GM23338 (cell line): Measurements from ENCODE around the gene SRGAP1. TPM values are rescaled to one million over a fixed set of nuclear protein-coding genes. Genes with fewer than 3 reads are reported as not detected.

ENCODE experiments used
- ATAC-seq: fragments of 200-7000 bp; cut with Tn5 transposase; 3 replicates; pipeline ENCODE4 v1.9.1; 2020
- DNase-seq: peaks from one replicate; pipeline ENCODE4 v3.0.0-alpha.2; 2015; ENCODE audit warnings: low spot score
- H2AFZ ChIP-seq: fragments of 200-600 bp; sonication (generic); 2 replicates; pipeline ENCODE4 v1.8.0; 2016; ENCODE audit warnings: antibody characterized with exemption, mild to moderate bottlenecking, moderate library complexity
- H3F3A ChIP-seq: fragments of 200-600 bp; sonication (generic); replicated peaks from 2 replicates; pipeline ENCODE4 v1.8.0; 2017; ENCODE audit warnings: antibody characterized with exemption, mixed run types, low read depth
- H3K27ac ChIP-seq: fragments of 200-600 bp; sonication (generic); 2 replicates; pipeline ENCODE4 v1.6.1; 2016; ENCODE audit warnings: low read depth
- H3K27me3 ChIP-seq: fragments of 200-600 bp; sonication (generic); 2 replicates; pipeline ENCODE4 v1.8.0; 2016; ENCODE audit warnings: mild to moderate bottlenecking, mixed run types, moderate library complexity; ENCODE audit not compliant: insufficient read depth
- H3K36me3 ChIP-seq: fragments of 200-600 bp; sonication (generic); 2 replicates; pipeline ENCODE4 v1.8.0; 2016; ENCODE audit warnings: mild to moderate bottlenecking; ENCODE audit not compliant: insufficient read depth
- H3K4me1 ChIP-seq: fragments of 200-600 bp; sonication (generic); 2 replicates; pipeline ENCODE4 v1.8.0; 2016; ENCODE audit warnings: mild to moderate bottlenecking, moderate library complexity; ENCODE audit not compliant: insufficient read depth
- H3K4me2 ChIP-seq: fragments of 200-600 bp; sonication (generic); 2 replicates; pipeline ENCODE4 v1.7.1; 2017; ENCODE audit warnings: mixed run types
- H3K4me3 ChIP-seq: fragments of 200-600 bp; sonication (generic); 2 replicates; pipeline ENCODE4 v1.6.1; 2016; ENCODE audit warnings: mixed run types
- H3K79me2 ChIP-seq: fragments of 200-600 bp; sonication (generic); replicated peaks from 2 replicates; pipeline ENCODE4 v1.8.0; 2017; ENCODE audit warnings: mild to moderate bottlenecking; ENCODE audit not compliant: insufficient read depth
- H3K9me2 ChIP-seq: fragments of 200-600 bp; sonication (generic); 2 replicates; pipeline ENCODE4 v1.8.0; 2017; ENCODE audit not compliant: insufficient read depth
- H4K20me1 ChIP-seq: fragments of 200-600 bp; sonication (generic); replicated peaks from 2 replicates; pipeline ENCODE4 v1.8.0; 2017; ENCODE audit warnings: mild to moderate bottlenecking; ENCODE audit not compliant: insufficient read depth
- H3K27ac Mint-ChIP-seq: 2 replicates; pipeline ENCODE4 v1.8.0; 2020; ENCODE audit warnings: inconsistent platforms, mild to moderate bottlenecking, moderate library complexity, mixed read lengths
- H3K27me3 Mint-ChIP-seq: 3 replicates; pipeline ENCODE4 v1.8.0; 2022; ENCODE audit warnings: low read depth, mild to moderate bottlenecking, moderate library complexity, mixed read lengths, inconsistent platforms; ENCODE audit not compliant: insufficient read depth, poor library complexity
- H3K36me3 Mint-ChIP-seq: 3 replicates; pipeline ENCODE4 v1.8.0; 2021; ENCODE audit warnings: low read depth, mild to moderate bottlenecking, inconsistent platforms, moderate library complexity, mixed read lengths
- H3K4me1 Mint-ChIP-seq: 3 replicates; pipeline ENCODE4 v1.8.0; 2020; ENCODE audit warnings: mild to moderate bottlenecking, inconsistent platforms, mixed read lengths
- H3K4me3 Mint-ChIP-seq: 3 replicates; pipeline ENCODE4 v1.8.0; 2021; ENCODE audit warnings: moderate library complexity, mild to moderate bottlenecking, inconsistent platforms, mixed read lengths
- H3K9me3 Mint-ChIP-seq: 3 replicates; pipeline ENCODE4 v1.8.0; 2020; ENCODE audit warnings: moderate library complexity, mild to moderate bottlenecking, inconsistent platforms, mixed read lengths
- ETS1 ChIP-seq: IDR thresholded peaks from 2 replicates; pipeline ENCODE4 v1.6.1; 2016; ENCODE audit warnings: antibody characterized with exemption
- NANOG ChIP-seq: IDR thresholded peaks from 2 replicates; pipeline ENCODE4 v1.6.1; 2016; ENCODE audit warnings: antibody characterized with exemption, borderline replicate concordance
- POLR2AphosphoS5 ChIP-seq: IDR thresholded peaks from 2 replicates; pipeline ENCODE4 v1.6.1; 2016; ENCODE audit warnings: antibody characterized with exemption, low read depth
- STAT1 ChIP-seq: IDR thresholded peaks from one replicate; pipeline ENCODE4 v1.6.1; 2016; ENCODE audit warnings: antibody characterized with exemption; ENCODE audit not compliant: unreplicated experiment
- ZNF114 ChIP-seq: fragments of 250-450 bp; sonication (Bioruptor Pico); IDR thresholded peaks from 2 replicates; pipeline ENCODE4 v1.5.0; 2020; ENCODE audit warnings: mild to moderate bottlenecking, moderate library complexity
- ZNF331 ChIP-seq: fragments of 250-450 bp; sonication (Bioruptor Pico); IDR thresholded peaks from 2 replicates; pipeline ENCODE4 v1.5.0; 2020; ENCODE audit warnings: low read depth, mild to moderate bottlenecking, moderate library complexity
- ZNF462 ChIP-seq: fragments of 250-450 bp; sonication (Bioruptor Pico); IDR thresholded peaks from 2 replicates; pipeline ENCODE4 v1.5.0; 2020; ENCODE audit warnings: mild to moderate bottlenecking, moderate library complexity
- polyA plus RNA-seq: library from polyadenylated mRNA; unstranded; fragments of >200 nt; fragmentation: Nextera tagmentation; extraction: Ambion mirVana; gene quantifications from 2 replicates; pipeline ENCODE4 v1.2.1, GENCODE V29; 2016
- total RNA-seq: library from RNA; depleted of rRNA; stranded (reverse); fragments of >200 nt; shearing (Covaris generic); gene quantifications from 2 replicates; pipeline ENCODE4 v1.2.3, GENCODE V29; 2014

Gene SRGAP1
- total and polyA plus RNA-seq, 2 experiments from 2014 or later, result 6.1 to 8.1 TPM

- H3K4me3 ChIP-seq, result no peak overlapping the region
- no peaks in the 10 kb centered on the region for H3K27me3 ChIP-seq
- no peaks in the 10 kb centered on the region for H3F3A ChIP-seq
- Mint-ChIP-seq H3K4me1 (peaks cover 17% of the 10 kb centered on the region), H3K36me3 (no peaks in the 10 kb centered on the region), H3K27me3 (peaks cover 5% of the 10 kb centered on the region), H3K9me3 (no peaks in the 10 kb centered on the region), H3K27ac (0 out of 2 replicates have a peak overlapping the region, but pooled peaks have one; percentile 36), H3K4me3 (no peak overlapping the region)
- ATAC-seq (no peak; the same call in 2 of the 3 replicates), DNase-seq (peak; percentile 85)
- no peak overlapping the region for H2AFZ ChIP-seq
- H3K4me2 ChIP-seq, result no peak overlapping the region
- H3K27ac ChIP-seq, result no peak overlapping the region
- H4K20me1 ChIP-seq, result no peaks in the 10 kb centered on the region
- peaks cover 4% of the 10 kb centered on the region; the same call in 1 of the 2 replicates for H3K9me2 ChIP-seq
- no peak for TF ChIP-seq ZNF114 (CRISPR knock-in tag)
- no peak for TF ChIP-seq POLR2AphosphoS5
- no peak for TF ChIP-seq ZNF462 (CRISPR knock-in tag)
- TF ChIP-seq ETS1, result no peak
- no peak for TF ChIP-seq ZNF331 (CRISPR knock-in tag)
- no peak for TF ChIP-seq STAT1
- TF ChIP-seq NANOG, result no peak
- H3K4me1 ChIP-seq, result peaks cover 18% of the 10 kb centered on the region
- no peaks in the 10 kb centered on the region for H3K36me3 ChIP-seq
- no peaks in the 10 kb centered on the region for H3K79me2 ChIP-seq
Observed at GRCh38 chr12:64175254-64175945, 330.9 kb downstream of the SRGAP1 start.
